HG02763 (cell line): ENCODE measurements around the gene UTP4.
"Not testable (repeated sequence)": the region's sequence is repeated elsewhere in the genome, so short reads cannot be mapped to it uniquely, and the experiment has no call there.

Experiments used
- ATAC-seq: cut with Tn5 transposase; IDR thresholded peaks from one replicate; pipeline ENCODE4 v1.9.1; 2021; ENCODE audit warnings: mild to moderate bottlenecking, moderate library complexity; ENCODE audit not compliant: unreplicated experiment

Gene UTP4

DNA sequence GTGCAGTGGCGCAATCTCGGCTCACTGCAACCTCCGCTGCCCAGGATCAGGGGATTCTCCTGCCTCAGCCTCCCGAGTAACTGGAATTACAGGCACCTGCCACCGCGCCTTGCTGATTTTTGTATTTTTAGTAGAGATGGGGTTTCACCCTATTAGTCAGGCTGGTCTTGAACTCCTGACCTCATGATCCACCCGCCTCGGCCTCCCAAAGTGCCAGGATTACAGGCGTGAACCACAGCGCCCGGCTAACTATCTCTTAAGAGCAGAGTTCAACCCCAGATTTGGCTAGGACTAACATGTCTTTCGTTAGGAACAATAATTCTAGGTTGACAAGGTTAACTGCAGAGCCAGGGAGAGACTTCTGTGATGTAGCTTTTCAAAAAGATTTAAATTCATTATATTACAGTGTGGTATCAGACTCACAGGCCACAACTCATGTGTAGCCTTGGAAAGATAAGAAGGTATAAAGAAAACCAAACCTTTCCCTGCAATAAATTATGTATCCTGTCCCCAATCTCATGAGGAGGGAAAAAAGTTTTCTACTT lies 4.4 kb upstream of the UTP4 start:
- no peak for ATAC-seq

GRCh38 chr16:69130461-69130860 lies 2.0 kb upstream of the UTP4 start:
- ATAC-seq: no peak

- ATAC-seq: no peak
These were observed 1.1 kb upstream of the UTP4 start for GRCh38 chr16:69131167-69131838.

GRCh38 chr16:69131839-69132423 lies 518 bp upstream of the UTP4 start:
- ATAC-seq: peak; percentile 37

DNA sequence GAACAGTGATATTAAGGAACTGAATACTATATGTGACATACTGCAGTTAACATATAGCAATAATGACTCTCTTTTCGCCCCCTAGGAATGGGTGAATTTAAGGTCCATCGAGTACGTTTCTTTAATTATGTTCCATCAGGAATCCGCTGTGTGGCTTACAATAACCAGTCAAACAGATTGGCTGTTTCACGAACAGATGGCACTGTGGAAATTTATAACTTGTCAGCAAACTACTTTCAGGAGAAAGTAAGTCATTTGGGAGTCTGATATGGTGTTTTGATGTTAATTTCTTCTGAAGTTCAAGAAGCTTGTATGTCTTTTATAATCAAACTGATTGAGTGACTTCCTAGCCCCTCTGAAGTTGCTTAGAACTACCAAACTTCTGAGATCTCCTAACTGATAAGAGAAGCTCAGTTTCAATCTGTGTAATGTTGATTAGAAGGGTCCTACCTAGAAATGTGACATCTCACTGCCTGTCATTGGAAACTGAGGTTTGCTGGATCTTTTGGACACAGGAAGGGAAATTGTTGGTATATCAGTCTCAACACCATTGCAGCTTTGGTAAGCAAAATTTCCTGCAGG lies 1.0 kb downstream of the UTP4 start:
- ATAC-seq: no peak

GRCh38 chr16:69138608-69139007 lies 6.2 kb downstream of the UTP4 start:
- no peak for ATAC-seq

DNA sequence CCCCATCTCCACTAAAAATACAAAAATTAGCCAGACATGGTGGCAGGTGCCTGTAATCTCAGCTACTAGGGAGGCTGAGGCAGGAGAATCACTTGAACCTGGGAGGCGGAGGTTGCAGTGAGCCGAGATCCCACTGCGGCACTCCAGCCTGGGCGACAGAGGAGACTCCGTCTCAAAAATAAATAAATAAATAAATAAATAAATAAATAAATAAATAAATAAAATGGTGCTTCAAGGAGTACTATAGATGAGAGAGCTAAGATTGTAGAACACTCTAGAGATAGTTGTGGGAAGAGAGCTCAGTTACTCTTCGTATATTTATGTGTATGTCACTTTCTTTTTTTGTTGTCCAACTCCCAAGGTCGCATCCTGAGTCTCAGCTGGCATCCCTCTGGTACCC lies 7.0 kb downstream of the UTP4 start:
- not testable (repeated sequence) for ATAC-seq

DNA sequence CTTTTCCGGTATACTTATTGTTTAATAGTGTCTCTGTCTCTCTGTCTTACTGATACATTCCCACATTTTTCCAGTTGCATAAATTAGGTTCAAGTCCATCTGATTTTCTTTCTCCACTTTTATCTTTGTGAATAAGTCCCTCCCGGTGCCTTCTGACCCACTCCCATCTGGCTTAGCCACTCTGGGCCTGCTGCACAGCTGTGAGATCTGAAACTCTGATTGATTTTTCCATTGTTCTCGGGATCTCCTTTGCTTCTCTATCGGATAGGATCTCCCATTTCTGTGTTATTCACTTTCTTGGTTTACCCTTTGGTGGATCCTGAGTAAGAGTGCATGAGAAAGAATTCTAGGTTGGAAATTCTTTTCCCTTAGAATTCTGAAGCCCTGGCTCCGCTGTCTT lies 8.6 kb downstream of the UTP4 start:
- no peak for ATAC-seq

DNA sequence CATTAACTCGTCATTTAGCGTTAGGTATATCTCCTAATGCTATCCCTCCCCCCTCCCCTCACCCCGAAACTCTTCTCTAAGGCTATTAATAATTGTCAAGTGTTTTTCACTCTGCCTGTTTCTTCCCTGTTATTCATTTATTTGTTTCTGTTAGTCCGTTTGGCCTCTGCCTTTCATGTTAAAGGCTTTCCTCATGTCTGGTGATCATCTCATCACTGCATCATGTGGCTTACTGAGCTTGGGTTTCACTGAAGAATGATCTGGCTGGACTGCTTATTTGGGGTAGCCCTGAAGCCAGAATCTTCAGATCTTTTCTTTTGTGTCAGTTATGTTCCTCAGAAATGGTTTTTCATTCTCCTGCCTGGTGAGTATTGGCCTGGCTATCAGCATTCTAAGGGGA lies 9.5 kb downstream of the UTP4 start:
- no peak for ATAC-seq

DNA sequence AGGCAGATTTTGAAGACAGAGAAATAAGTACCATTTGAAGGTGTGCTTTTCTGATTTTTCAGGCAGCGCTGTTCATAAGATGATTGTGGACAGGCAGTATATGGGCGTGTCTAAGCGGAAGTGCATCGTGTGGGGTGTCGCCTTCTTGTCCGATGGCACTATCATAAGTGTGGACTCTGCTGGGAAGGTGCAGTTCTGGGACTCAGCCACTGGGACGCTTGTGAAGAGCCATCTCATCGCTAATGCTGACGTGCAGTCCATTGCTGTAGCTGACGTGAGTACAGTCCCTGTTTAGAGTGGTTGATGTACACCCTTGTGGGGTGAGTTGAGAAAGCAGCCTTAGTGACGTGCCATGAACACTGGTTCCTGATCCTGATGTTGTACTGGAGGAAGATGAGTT lies 10.7 kb downstream of the UTP4 start:
- no peak for ATAC-seq

DNA sequence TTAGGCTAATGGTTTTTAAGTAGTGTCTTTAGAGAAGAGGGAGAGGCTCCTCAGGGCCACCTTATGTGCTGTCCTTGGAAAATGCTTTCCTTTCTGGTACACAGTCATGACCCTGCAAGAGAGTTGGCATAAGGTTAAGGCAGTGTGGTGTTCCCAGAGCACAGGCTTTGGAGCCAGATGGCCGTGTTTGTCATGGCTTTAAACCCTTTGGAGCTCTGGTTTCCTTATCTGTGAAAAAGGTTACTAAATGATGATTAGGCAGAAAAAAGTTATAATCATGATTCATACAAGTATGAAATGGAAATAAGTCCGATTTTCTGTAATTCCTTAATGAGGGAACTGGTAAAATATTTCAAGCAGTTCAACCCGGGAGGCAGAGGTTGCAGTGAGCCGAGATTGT lies 13.2 kb downstream of the UTP4 start:
- no peak for ATAC-seq

- not testable (repeated sequence) for ATAC-seq
These were observed 17.2 kb downstream of the UTP4 start for GRCh38 chr16:69149621-69150020.

DNA sequence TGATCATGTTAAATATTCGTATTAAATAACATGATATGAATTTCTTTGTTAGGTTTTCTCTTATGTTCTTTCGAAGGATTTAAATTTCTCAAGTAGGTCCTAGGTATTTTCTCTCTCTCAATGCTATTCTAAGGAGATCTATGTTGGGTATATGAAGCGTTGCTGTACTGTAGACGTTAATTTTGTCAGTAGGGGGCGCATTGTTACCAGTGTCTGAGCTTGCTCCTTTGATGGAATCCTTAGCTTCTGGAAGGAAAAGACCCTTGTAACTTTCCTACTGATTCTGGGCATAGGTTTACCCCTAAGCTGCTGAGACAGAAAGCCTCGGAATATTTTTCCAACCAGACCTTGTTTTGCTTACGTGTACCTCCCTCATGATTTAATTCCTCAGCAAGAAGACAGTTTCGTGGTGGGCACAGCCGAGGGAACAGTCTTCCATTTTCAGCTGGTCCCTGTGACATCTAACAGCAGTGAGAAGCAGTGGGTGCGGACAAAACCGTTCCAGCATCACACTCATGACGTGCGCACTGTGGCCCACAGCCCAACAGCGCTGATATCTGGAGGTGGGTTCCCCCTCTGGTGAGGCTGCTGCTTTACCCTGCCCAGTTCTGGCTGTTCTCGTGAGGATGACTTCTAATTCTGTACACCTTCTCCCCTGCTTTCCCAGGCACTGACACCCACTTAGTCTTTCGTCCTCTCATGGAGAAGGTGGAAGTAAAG lies 17.9 kb downstream of the UTP4 start:
- no peak for ATAC-seq

DNA sequence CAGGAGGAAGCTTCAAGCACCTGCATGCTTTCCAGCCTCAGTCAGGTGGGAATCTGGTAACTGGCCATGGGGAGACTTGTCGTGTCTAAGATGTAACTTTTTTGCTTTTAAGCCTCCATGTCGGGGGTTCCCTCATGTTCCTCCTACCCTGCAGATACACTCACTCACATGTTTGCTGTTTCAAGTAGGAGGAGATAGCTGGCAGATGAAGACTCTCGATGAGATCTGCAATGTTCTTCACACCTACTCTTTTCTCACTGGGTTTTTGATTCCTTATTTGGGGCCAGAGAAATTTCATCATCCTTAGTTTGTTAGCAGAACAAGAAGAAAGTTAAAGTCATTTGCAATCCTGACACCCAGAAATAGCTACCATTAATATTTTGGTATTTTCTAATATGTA lies 24.7 kb downstream of the UTP4 start:
- ATAC-seq: no peak

GRCh38 chr16:69160192-69160591 lies 27.7 kb downstream of the UTP4 start:
- no peak for ATAC-seq

DNA sequence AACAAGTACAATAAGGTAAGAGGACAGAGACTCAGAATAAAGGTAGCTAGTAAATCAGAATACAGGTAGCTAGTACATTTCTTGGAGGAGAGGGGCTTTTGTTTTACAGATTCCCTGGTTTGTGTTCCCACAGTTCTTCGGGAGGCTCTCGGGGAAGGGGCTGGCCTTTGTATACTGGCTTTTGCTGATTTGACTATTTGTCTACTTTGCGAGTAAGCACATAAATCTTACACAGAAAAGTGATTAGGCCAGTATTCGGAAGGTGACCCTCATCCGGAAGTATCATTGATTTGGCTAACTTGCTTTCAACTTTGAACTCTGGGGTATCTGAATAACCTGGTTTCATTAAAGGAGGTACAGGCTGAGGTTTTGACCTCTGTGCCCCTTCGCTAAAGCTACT lies 33.1 kb downstream of the UTP4 start:
- no peak for ATAC-seq

GRCh38 chr16:69166221-69166833 lies 33.9 kb downstream of the UTP4 start:
- ATAC-seq: no peak

DNA sequence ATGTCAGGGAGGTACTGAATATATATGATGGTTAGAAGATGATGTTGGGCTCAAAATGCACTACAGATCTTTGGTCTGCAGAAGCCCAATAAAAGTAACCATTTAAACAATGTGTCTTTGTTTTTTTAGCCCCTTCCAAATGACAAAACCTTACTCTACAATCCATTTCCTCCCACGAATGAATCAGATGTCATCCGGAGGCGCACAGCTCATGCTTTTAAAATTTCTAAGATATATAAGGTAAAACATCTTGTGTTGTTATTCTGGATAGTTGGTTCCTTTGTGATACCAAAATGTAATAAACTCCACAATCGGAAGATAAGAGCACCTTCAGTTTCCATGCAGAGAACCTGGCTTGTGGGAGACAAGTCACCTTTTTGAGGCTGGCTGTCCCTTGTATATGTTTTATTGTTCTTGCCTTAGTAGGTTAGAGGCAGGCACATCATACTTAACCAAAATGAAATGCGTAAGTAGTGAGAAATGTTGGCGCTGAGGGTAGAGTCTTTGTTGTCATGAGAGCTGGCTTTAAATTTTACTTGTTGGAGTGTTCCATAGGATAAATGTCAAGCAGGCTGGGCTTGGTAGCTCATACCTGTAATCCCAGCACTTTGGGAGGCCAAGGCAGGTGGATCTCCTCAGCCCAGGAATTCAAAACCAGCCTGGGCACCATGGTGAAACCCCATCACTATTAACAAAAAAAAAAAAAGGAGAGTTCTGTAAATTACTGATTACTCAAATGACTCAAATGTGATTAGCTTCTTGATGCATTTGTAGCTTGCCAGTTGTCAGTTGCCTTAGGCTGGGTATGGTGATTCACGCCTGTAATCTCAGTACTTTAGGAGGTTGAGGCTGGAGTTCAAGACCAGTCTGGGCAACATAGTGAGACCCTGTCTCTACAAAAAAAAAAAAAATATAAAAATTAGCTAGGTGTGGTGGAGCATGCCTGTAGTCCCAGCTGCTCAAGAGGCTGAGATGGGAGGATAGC lies 34.8 kb downstream of the UTP4 start:
- no peak for ATAC-seq

DNA sequence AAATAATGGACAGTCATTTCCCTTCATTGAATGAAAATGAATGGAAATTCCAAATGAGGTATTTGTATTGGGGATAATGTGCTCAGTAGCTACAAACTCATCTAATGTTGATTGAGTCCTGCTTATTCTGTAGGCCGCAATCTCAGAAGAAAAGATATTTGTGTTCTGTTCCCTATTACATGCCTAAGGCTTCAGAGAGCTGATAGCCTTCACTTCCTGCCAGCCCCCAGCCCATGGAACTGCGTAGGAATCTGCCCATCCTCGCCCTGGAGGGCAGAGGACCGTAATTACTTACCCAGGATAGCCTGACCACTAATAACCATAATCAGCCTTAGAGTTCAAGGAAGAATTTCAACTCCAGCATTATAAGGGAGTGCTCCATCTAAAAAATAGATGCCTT lies 36.6 kb downstream of the UTP4 start:
- ATAC-seq: no peak
